Neural progenitor cell (in vitro differentiated cells): ENCODE data around the gene ARSH. TPM values are rescaled to one million over a fixed set of nuclear protein-coding genes. Genes with fewer than 3 reads are reported as not detected.
"Not testable (repeated sequence)": the region's sequence is repeated elsewhere in the genome, so short reads cannot be mapped to it uniquely, and the experiment has no call there.

Experiments used
- DNase-seq: peaks from one replicate; pipeline ENCODE4 v3.0.0-alpha.2; 2016; ENCODE audit warnings: low spot score
- H2AFZ ChIP-seq: fragments of 200-600 bp; sonication (generic); replicated peaks from 2 replicates; pipeline ENCODE4 v1.6.1; 2016; ENCODE audit warnings: antibody characterized with exemption
- H3F3A ChIP-seq: fragments of 200-600 bp; sonication (generic); 2 replicates; pipeline ENCODE4 v1.6.1; 2016; ENCODE audit warnings: antibody characterized with exemption, low read depth
- H3K27ac ChIP-seq: fragments of 200-600 bp; sonication (generic); 2 replicates; pipeline ENCODE4 v1.5.1; 2016; ENCODE audit warnings: mild to moderate bottlenecking
- H3K27me3 ChIP-seq: fragments of 200-600 bp; sonication (generic); 2 replicates; pipeline ENCODE4 v1.6.1; 2016; ENCODE audit warnings: mild to moderate bottlenecking, moderate library complexity
- H3K36me3 ChIP-seq: fragments of 200-600 bp; sonication (generic); 2 replicates; pipeline ENCODE4 v1.5.1; 2016
- H3K4me1 ChIP-seq: fragments of 200-600 bp; sonication (generic); 2 replicates; pipeline ENCODE4 v1.6.1; 2016; ENCODE audit warnings: mixed run types
- H3K4me2 ChIP-seq: fragments of 200-600 bp; sonication (generic); 2 replicates; pipeline ENCODE4 v1.6.1; 2016
- H3K4me3 ChIP-seq: fragments of 200-600 bp; sonication (generic); 2 replicates; pipeline ENCODE4 v1.5.1; 2016
- H3K79me2 ChIP-seq: fragments of 200-600 bp; sonication (generic); 2 replicates; pipeline ENCODE4 v1.6.1; 2016; ENCODE audit warnings: low read depth
- H3K9ac ChIP-seq: fragments of 200-600 bp; sonication (generic); 2 replicates; pipeline ENCODE4 v1.6.1; 2016
- H3K9me3 ChIP-seq: fragments of 200-600 bp; sonication (generic); 2 replicates; pipeline ENCODE4 v1.5.1; 2016; ENCODE audit warnings: low read depth
- H4K20me1 ChIP-seq: fragments of 200-600 bp; sonication (generic); 2 replicates; pipeline ENCODE4 v1.6.1; 2016; ENCODE audit warnings: low read depth
- H3K27ac Mint-ChIP-seq: 3 replicates; pipeline ENCODE4 v1.8.0; 2021; ENCODE audit warnings: mixed read lengths
- H3K27me3 Mint-ChIP-seq: 2 replicates; pipeline ENCODE4 v1.8.0; 2022; ENCODE audit warnings: low read depth, mild to moderate bottlenecking, inconsistent platforms, moderate library complexity, mixed read lengths; ENCODE audit not compliant: insufficient read depth
- H3K36me3 Mint-ChIP-seq: 3 replicates; pipeline ENCODE4 v1.8.0; 2021; ENCODE audit warnings: mixed read lengths
- H3K4me1 Mint-ChIP-seq: 3 replicates; pipeline ENCODE4 v1.8.0; 2021; ENCODE audit warnings: mixed read lengths
- H3K4me3 Mint-ChIP-seq: 3 replicates; pipeline ENCODE4 v1.8.0; 2021; ENCODE audit warnings: mild to moderate bottlenecking, moderate library complexity, mixed read lengths
- H3K9me3 Mint-ChIP-seq: 3 replicates; pipeline ENCODE4 v1.8.0; 2020; ENCODE audit warnings: mixed read lengths
- CTCF ChIP-seq: fragments of 200-600 bp; sonication (generic); IDR thresholded peaks from 2 replicates; pipeline ENCODE4 v1.5.1; 2017; ENCODE audit warnings: antibody characterized with exemption, mild to moderate bottlenecking
- EZH2 ChIP-seq: fragments of 200-600 bp; sonication (generic); IDR thresholded peaks from 2 replicates; pipeline ENCODE4 v1.6.1; 2017; ENCODE audit warnings: antibody characterized with exemption, mild to moderate bottlenecking, moderate library complexity
- EZH2phosphoT487 ChIP-seq: fragments of 200-600 bp; sonication (generic); IDR thresholded peaks from 2 replicates; pipeline ENCODE4 v1.6.1; 2017; ENCODE audit warnings: antibody characterized with exemption
- total RNA-seq: library from RNA; depleted of rRNA; stranded (reverse); fragments of >200 nt; gene quantifications from 2 replicates; pipeline ENCODE4 v1.2.3, GENCODE V29; 2015; ENCODE audit warnings: low replicate concordance

ARSH gene
- total RNA-seq, 1 donor from 2014 or later, result not detected

- Histone ChIP-seq H3K4me1 (peaks cover 35% of the 10 kb centered on the region), H3K9ac (no peak overlapping the region), H4K20me1 (no peaks in the 10 kb centered on the region), H3K36me3 (no peaks in the 10 kb centered on the region), H2AFZ (peak overlapping the region; percentile 48), H3K79me2 (no peaks in the 10 kb centered on the region), H3K9me3 (no peaks in the 10 kb centered on the region), H3F3A (peaks cover 50% of the 10 kb centered on the region), H3K27ac (no peak overlapping the region), H3K4me3 (no peak overlapping the region), H3K27me3 (no peaks in the 10 kb centered on the region), H3K4me2 (peak overlapping the region; percentile 56)
- Mint-ChIP-seq H3K4me1 (peaks cover 37% of the 10 kb centered on the region), H3K36me3 (peaks cover 11% of the 10 kb centered on the region), H3K9me3 (peaks cover 8% of the 10 kb centered on the region), H3K27me3 (peaks cover 5% of the 10 kb centered on the region), H3K27ac (peak overlapping the region; percentile 92), H3K4me3 (no peak overlapping the region)
- TF ChIP-seq EZH2 (no peak), CTCF (no peak), EZH2phosphoT487 (no peak)
- peak; percentile 26 for DNase-seq
Measured at GRCh38 chrX:2962381-2962780, 44.0 kb upstream of the ARSH start.

GRCh38 chrX:2963449-2963848 is 42.9 kb upstream of the ARSH start:
- not testable (repeated sequence) for H3K9me3 Mint-ChIP-seq, H2AFZ ChIP-seq, H3K9me3 ChIP-seq, DNase-seq, H3K27ac ChIP-seq, H3K9ac ChIP-seq, H3K36me3 ChIP-seq, H3K27me3 Mint-ChIP-seq, H3K4me2 ChIP-seq, H3K4me3 Mint-ChIP-seq, H4K20me1 ChIP-seq, H3K4me3 ChIP-seq, H3K27me3 ChIP-seq, H3K79me2 ChIP-seq, H3K27ac Mint-ChIP-seq, H3K36me3 Mint-ChIP-seq
- H3F3A ChIP-seq, result peaks cover 59% of the 10 kb centered on the region
- peaks cover 47% of the 10 kb centered on the region for H3K4me1 Mint-ChIP-seq
- peaks cover 45% of the 10 kb centered on the region for H3K4me1 ChIP-seq

DNA sequence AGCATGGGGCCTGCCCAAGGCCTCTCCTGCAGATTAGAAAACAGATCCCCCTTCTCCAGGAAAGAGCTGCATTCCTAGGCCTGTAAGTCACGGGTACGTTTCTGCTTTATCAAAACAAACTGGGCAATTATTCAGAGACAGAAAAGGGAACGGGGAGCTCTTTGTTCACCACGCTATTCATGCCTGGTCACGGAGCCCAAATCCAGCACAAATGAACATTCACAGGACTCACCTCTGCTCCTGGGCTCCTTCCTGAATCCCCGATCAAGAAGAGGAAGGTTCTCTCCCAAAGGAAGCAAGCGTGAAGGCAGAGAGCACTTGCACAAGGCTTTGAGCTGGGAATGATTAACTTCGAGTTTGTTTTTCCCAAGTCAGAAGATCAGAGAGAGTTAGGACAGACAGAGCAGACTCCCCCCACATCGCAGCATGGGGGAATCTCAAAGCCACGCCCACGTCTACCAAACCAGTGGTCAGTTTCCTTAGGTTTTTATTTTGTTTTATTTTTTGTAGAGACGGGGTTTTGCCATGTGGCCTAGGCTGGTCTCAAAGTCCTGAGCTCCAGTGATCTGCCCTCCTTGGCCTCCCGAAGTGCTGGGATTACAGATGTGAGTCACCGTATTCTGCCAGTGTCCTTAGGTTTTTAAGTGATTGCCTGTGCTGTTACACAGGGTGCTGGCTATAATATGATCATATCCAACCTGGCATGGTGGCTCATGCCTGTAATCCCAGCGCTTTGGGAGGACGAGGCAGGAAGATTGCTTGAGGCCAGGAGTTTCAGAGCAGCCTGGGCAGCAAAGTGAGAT is 42.2 kb upstream of the ARSH start:
- peak; percentile 22 for DNase-seq
- peaks cover 53% of the 10 kb centered on the region for H3K4me1 Mint-ChIP-seq
- H3K4me3 Mint-ChIP-seq, result peak overlapping the region; percentile 72

GRCh38 chrX:2965965-2966364 is 40.4 kb upstream of the ARSH start:
- Histone ChIP-seq H3K36me3 (no peaks in the 10 kb centered on the region), H3K4me1 (peaks cover 45% of the 10 kb centered on the region), H3K4me3 (no peak overlapping the region), H3K9me3 (no peaks in the 10 kb centered on the region), H3K79me2 (no peaks in the 10 kb centered on the region), H2AFZ (no peak overlapping the region), H3K4me2 (no peak overlapping the region), H4K20me1 (no peaks in the 10 kb centered on the region), H3K27me3 (no peaks in the 10 kb centered on the region), H3F3A (peaks cover 59% of the 10 kb centered on the region), H3K9ac (no peak overlapping the region), H3K27ac (no peak overlapping the region)
- no peak for DNase-seq
- Mint-ChIP-seq H3K27ac (no peak overlapping the region), H3K4me1 (peaks cover 53% of the 10 kb centered on the region), H3K4me3 (no peak overlapping the region), H3K27me3 (peaks cover 2% of the 10 kb centered on the region), H3K36me3 (no peaks in the 10 kb centered on the region), H3K9me3 (peaks cover 6% of the 10 kb centered on the region)
- no peak for TF ChIP-seq CTCF
- TF ChIP-seq EZH2phosphoT487, result no peak
- no peak for TF ChIP-seq EZH2

More for the DNA sequence above, 42.2 kb upstream of the ARSH start:
- H3K36me3 Mint-ChIP-seq, H3K27me3 Mint-ChIP-seq, H4K20me1 ChIP-seq, H3K9me3 Mint-ChIP-seq, H3K27me3 ChIP-seq, H3K4me3 ChIP-seq, H3K9me3 ChIP-seq, H3K9ac ChIP-seq, H3K4me2 ChIP-seq, H3K36me3 ChIP-seq, H3K79me2 ChIP-seq: not testable (repeated sequence)
- Histone ChIP-seq H3K27ac (peak overlapping the region; percentile 57), H3K4me1 (peaks cover 48% of the 10 kb centered on the region), H3F3A (peaks cover 59% of the 10 kb centered on the region), H2AFZ (peak overlapping the region; percentile 58)
- peak overlapping the region; percentile 100 for H3K27ac Mint-ChIP-seq
